H1 (cell line): ENCODE data around the gene NRXN3.

ENCODE experiments used
- CTCF ChIP-seq, 3 experiments: IDR thresholded peaks; 1 replicate in 2 of 3; 2 replicates in 1 of 3; pipeline versions ENCODE4 v1.5.1 to v1.6.1; 2011; ENCODE audit warnings: low read length in 3 of 3, mild to moderate bottlenecking in 3 of 3, inconsistent platforms in 2 of 3, low read depth in 1 of 3, moderate library complexity in 1 of 3; ENCODE audit not compliant: insufficient read depth in 1 of 3; ENCODE audit errors: control extremely low read depth in 1 of 3
- EZH2 ChIP-seq: fragments of 200-600 bp; sonication (generic); IDR thresholded peaks from 2 replicates; pipeline ENCODE4 v1.7.1; 2012; ENCODE audit warnings: low read depth, mild to moderate bottlenecking, moderate library complexity, low read length, inconsistent platforms; ENCODE audit not compliant: severe bottlenecking
- JUND ChIP-seq: IDR thresholded peaks from 2 replicates; pipeline ENCODE4 v1.6.1; 2011; ENCODE audit warnings: mild to moderate bottlenecking, improper control_type of control experiment, low read length
- POLR2A ChIP-seq, 2 experiments: IDR thresholded peaks; 1 replicate in 1 of 2; 2 replicates in 1 of 2; pipeline ENCODE4 v1.6.1; 2011; ENCODE audit warnings: low read depth in 2 of 2, low read length in 2 of 2, mild to moderate bottlenecking in 2 of 2; ENCODE audit errors: control extremely low read depth in 1 of 2
- POLR2AphosphoS5 ChIP-seq: IDR thresholded peaks from 2 replicates; pipeline ENCODE4 v1.6.1; 2011; ENCODE audit warnings: low read depth, low read length
- RAD21 ChIP-seq, 2 experiments: IDR thresholded peaks in 1 of 2; conservative IDR thresholded peaks in 1 of 2; 2 replicates each; pipeline ENCODE4 v1.6.1; 2011; ENCODE audit warnings: low read depth in 2 of 2, low read length in 2 of 2, improper control_type of control experiment in 1 of 2, inconsistent platforms in 1 of 2, mild to moderate bottlenecking in 1 of 2, moderate library complexity in 1 of 2
- SUZ12 ChIP-seq: fragments of 200-600 bp; sonication (generic); IDR thresholded peaks from 2 replicates; pipeline ENCODE4 v1.6.1; 2012; ENCODE audit warnings: mild to moderate bottlenecking, inconsistent platforms, low read length, moderate library complexity, mixed read lengths
- TEAD4 ChIP-seq: IDR thresholded peaks from 2 replicates; pipeline ENCODE4 v1.6.1; 2012; ENCODE audit warnings: low read depth, low read length, inconsistent platforms, mixed read lengths
- YY1 ChIP-seq: IDR thresholded peaks from 2 replicates; pipeline ENCODE4 v1.6.1; 2011; ENCODE audit warnings: low read depth, mild to moderate bottlenecking, low read length
- TF ChIP-seq, protein P1 (sequence below): IDR thresholded peaks from 2 replicates; pipeline ENCODE4 v1.6.1; 2012; ENCODE audit warnings: inconsistent platforms

DNA sequence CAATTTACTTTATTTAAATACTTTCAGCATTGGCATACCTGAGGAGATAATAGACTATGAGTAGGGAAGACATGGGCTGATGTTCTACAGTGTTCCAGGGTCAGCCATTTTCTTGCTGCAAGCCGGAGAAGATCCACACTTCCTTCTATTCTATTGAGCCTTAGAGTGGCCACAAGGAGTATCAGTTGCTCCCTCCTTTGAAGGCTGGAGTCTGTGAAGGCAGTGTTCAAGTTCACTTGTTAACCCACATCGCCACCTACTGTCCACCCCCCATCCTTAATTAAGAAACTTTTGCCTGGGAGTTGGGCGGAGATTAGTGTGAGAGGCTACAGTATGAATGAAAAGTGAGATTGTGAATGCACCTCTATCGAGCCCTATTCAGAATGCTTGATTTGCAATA is 666.6 kb downstream of the NRXN3 start:
- no peak for TF ChIP-seq POLR2AphosphoS5
- peak; percentile 92 to 96 for TF ChIP-seq RAD21 (IDR thresholded peaks at IDR 0.05 in 1 of 2, conservative IDR thresholded peaks at IDR 0.05 in 1 of 2; ENCODE audit: low read depth in 2 of 2, low read length in 2 of 2)
- no peak for TF ChIP-seq EZH2
- TF ChIP-seq, protein P1, sequence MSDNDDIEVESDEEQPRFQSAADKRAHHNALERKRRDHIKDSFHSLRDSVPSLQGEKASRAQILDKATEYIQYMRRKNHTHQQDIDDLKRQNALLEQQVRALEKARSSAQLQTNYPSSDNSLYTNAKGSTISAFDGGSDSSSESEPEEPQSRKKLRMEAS: no peak
- no peak for TF ChIP-seq POLR2A (IDR thresholded peaks at IDR 0.05; ENCODE audit: control extremely low read depth in 1 of 2, low read depth in 2 of 2, low read length in 2 of 2)
- TF ChIP-seq CTCF (IDR thresholded peaks at IDR 0.05; ENCODE audit: control extremely low read depth in 1 of 3, insufficient read depth in 1 of 3, low read depth in 1 of 3, low read length in 3 of 3): peak; percentile 40 to 96 (median 80)
- no peak for TF ChIP-seq JUND
- no peak for TF ChIP-seq TEAD4
- peak; percentile 91 for TF ChIP-seq YY1
- no peak for TF ChIP-seq SUZ12
